PC-9 (cell line): ENCODE measurements around the gene VSIG4. TPM values are rescaled to one million over a fixed set of nuclear protein-coding genes. Genes with fewer than 3 reads are reported as not detected.

ENCODE experiments used
- BruUV-seq: library from RNA; stranded (reverse); fragments of 400-500 nt; replicated peaks from 2 replicates; lab custom pipeline; 2021; lab: Mats Ljungman, UMichigan
- CTCF ChIA-PET: fragments of 300-600 bp; sonication (Branson Sonifier 250); formaldehyde crosslinking; loops from one replicate; lab custom pipeline; 2022; ENCODE audit warnings: antibody characterized with exemption; lab: Charles Lee
- POLR2A ChIA-PET: fragments of 300-600 bp; sonication (Branson Sonifier 250); formaldehyde crosslinking; loops from one replicate; lab custom pipeline; 2022; ENCODE audit warnings: antibody characterized with exemption; ENCODE audit not compliant: unreplicated experiment; lab: Charles Lee
- DNase-seq, 2 experiments: peaks; one replicate each; pipeline versions ENCODE4 v3.0.0 to v3.0.0-alpha.2; 2015 to 2022; ENCODE audit warnings: mixed read lengths in 1 of 2
- H2AFZ ChIP-seq: fragments of 200-600 bp; sonication (generic); 2 replicates; pipeline ENCODE4 v1.8.1; 2017; ENCODE audit warnings: antibody characterized with exemption
- H3F3A ChIP-seq: fragments of 200-600 bp; sonication (generic); 2 replicates; pipeline ENCODE4 v1.8.1; 2017; ENCODE audit warnings: antibody characterized with exemption, mild to moderate bottlenecking, low read depth; ENCODE audit not compliant: insufficient read depth
- H3K27ac ChIP-seq: fragments of 200-600 bp; sonication (generic); 2 replicates; pipeline ENCODE4 v1.6.1; 2016; ENCODE audit warnings: mixed run types
- H3K27me3 ChIP-seq: fragments of 200-600 bp; sonication (generic); 2 replicates; pipeline ENCODE4 v1.6.1; 2016; ENCODE audit warnings: low read depth, mixed run types; ENCODE audit not compliant: insufficient read depth
- H3K36me3 ChIP-seq: fragments of 200-600 bp; sonication (generic); 2 replicates; pipeline ENCODE4 v1.6.1; 2016; ENCODE audit warnings: low read depth, mixed run types
- H3K4me1 ChIP-seq: fragments of 200-600 bp; sonication (generic); replicated peaks from 2 replicates; pipeline ENCODE4 v1.6.1; 2016; ENCODE audit warnings: mixed run types; ENCODE audit not compliant: insufficient read depth
- H3K4me2 ChIP-seq: fragments of 200-600 bp; sonication (generic); 2 replicates; pipeline ENCODE4 v1.6.1; 2017; ENCODE audit warnings: mixed run types
- H3K4me3 ChIP-seq: fragments of 200-600 bp; sonication (generic); 2 replicates; pipeline ENCODE4 v1.6.1; 2016; ENCODE audit warnings: mixed run types
- H3K79me2 ChIP-seq: fragments of 200-600 bp; sonication (generic); 2 replicates; pipeline ENCODE4 v1.6.1; 2017; ENCODE audit warnings: low read depth, mixed run types
- H3K9me2 ChIP-seq: fragments of 200-600 bp; sonication (generic); 2 replicates; pipeline ENCODE4 v1.8.1; 2017; ENCODE audit warnings: mild to moderate bottlenecking; ENCODE audit not compliant: insufficient read depth
- H3K9me3 ChIP-seq: fragments of 200-600 bp; sonication (generic); 2 replicates; pipeline ENCODE4 v1.8.1; 2016; ENCODE audit warnings: low read depth; ENCODE audit not compliant: insufficient read depth
- H4K20me1 ChIP-seq: fragments of 200-600 bp; sonication (generic); 2 replicates; pipeline ENCODE4 v1.8.1; 2017; ENCODE audit not compliant: insufficient read depth
- EZH2 ChIP-seq: fragments of 200-600 bp; sonication (generic); IDR thresholded peaks from 2 replicates; pipeline ENCODE4 v1.8.0; 2017; ENCODE audit warnings: antibody characterized with exemption, low read depth
- intact Hi-C: fragments of 100-400 bp; cut with micrococcal nuclease; formaldehyde crosslinking; loops from one replicate; pipeline ENCODE4 v1.10.0; 2022; ENCODE audit not compliant: unreplicated experiment
- total RNA-seq: library from RNA; stranded (reverse); gene quantifications from 2 replicates; pipeline ENCODE4 v1.2.3, GENCODE V29; 2021
- TF ChIP-seq, protein P1 (sequence below): fragments of 200-600 bp; sonication (generic); conservative IDR thresholded peaks from 2 replicates; pipeline ENCODE4 v1.6.1; 2017; ENCODE audit warnings: mixed run types, antibody characterized with exemption, mild to moderate bottlenecking, moderate library complexity

The VSIG4 gene
- total RNA-seq, 1 experiment from 2014 or later = not detected

DNA sequence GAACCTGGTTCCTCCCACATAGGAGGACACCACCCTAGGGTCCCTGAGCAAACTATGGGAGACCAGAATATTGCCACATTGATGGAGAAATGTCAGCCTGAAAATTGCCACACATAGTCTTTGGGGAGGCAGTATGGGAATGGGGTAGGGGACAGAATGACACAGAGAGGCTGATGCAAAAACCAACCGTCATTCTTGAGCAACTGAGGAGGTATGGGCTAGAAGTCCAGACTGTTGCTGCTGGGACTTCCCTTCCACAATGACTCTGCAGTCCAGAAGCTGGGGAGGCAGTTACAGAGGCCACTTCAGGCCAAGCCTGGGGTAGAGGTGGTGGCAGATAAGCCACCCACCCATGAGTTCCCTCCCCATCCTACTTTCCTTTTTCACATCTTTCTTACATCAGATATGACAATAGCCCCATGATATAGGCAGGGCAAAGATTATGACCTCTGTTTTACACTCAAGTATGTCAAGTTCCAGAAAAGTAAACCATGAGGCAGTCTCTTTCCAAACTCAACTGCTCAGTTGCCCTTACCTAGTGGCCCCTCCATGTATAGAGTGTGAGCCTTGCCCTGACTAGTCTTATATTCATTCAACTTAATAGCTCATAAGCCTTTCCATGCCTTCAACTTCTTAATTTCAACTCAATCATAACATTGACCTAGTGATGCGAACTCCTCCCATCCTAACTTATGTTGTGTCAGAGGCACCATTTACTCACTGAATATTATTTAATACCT, 41.7 kb downstream of the VSIG4 start:
- intact Hi-C loops = no loop called here
- Histone ChIP-seq H3K27me3 (no peaks in the 10 kb centered on the region), H3F3A (no peaks in the 10 kb centered on the region), H3K4me1 (no peaks in the 10 kb centered on the region), H3K9me3 (no peaks in the 10 kb centered on the region), H3K27ac (no peak overlapping the region), H2AFZ (no peak overlapping the region), H3K9me2 (no peaks in the 10 kb centered on the region), H3K4me3 (no peak overlapping the region), H3K4me2 (no peak overlapping the region), H3K79me2 (no peaks in the 10 kb centered on the region), H4K20me1 (no peaks in the 10 kb centered on the region), H3K36me3 (no peaks in the 10 kb centered on the region)
- TF ChIP-seq EZH2 = no peak
- TF ChIP-seq, protein P1, sequence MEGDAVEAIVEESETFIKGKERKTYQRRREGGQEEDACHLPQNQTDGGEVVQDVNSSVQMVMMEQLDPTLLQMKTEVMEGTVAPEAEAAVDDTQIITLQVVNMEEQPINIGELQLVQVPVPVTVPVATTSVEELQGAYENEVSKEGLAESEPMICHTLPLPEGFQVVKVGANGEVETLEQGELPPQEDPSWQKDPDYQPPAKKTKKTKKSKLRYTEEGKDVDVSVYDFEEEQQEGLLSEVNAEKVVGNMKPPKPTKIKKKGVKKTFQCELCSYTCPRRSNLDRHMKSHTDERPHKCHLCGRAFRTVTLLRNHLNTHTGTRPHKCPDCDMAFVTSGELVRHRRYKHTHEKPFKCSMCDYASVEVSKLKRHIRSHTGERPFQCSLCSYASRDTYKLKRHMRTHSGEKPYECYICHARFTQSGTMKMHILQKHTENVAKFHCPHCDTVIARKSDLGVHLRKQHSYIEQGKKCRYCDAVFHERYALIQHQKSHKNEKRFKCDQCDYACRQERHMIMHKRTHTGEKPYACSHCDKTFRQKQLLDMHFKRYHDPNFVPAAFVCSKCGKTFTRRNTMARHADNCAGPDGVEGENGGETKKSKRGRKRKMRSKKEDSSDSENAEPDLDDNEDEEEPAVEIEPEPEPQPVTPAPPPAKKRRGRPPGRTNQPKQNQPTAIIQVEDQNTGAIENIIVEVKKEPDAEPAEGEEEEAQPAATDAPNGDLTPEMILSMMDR = no peak
- ChIA-PET CTCF (no interaction called here), POLR2A (no interaction called here)
- DNase-seq = no peak
- no TSS peak for BruUV-seq

DNA sequence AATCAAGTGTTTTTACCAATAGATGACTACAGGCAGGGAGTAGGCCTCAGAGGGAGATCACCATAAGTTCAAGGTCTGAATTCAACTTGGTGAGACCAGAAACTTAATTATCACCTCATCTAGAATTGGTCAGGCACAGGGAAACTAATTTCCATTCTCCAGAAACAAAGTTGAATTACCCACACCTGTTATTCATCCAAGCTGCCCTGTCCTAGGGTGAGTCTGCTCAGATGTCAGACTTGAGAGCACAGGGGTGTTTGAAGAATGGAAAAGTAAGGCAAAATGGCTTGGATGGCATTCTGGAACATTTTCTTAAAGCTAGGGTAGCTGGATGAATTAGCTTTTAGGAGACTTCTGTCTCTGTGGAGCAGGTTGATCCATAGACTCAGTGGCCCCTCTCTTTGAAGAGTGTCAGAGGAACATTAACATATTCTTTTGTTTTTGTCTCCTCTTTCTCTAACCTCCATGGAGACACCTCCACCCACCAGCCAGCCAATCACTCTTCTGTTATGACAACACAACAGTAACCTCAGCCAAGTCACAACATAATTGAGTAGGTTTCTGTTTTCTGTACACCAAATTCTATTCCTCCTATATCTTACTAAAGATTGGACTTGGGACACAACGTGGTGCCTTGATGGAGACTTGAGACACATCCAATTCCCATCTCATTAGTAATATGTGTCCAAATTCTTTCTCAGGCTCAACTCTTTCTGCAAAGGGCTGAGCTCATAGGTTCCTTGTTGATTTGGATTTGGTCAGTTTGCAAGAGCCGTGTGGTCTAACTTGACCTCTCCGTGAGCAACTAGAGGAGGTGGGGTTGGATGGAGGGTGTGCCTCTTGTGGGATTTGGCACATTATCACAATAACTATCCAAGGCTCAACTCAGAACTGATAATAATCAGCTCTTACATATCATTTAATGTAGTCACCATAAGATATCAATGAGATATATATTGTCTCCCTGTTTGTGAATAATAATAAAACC, 45.1 kb downstream of the VSIG4 start:
- H3K27ac ChIP-seq = no peak overlapping the region
- H3K9me2 ChIP-seq = no peaks in the 10 kb centered on the region
- no TSS peak for BruUV-seq
- intact Hi-C loops = no loop called here
- H3K79me2 ChIP-seq = no peaks in the 10 kb centered on the region
- DNase-seq = no peak
- no peak for TF ChIP-seq EZH2
- TF ChIP-seq, protein P1 = no peak
- H2AFZ ChIP-seq = no peak overlapping the region
- no peaks in the 10 kb centered on the region for H3K9me3 ChIP-seq
- no peaks in the 10 kb centered on the region for H3K27me3 ChIP-seq
- H3K4me3 ChIP-seq = no peak overlapping the region
- ChIA-PET CTCF (interaction anchor here (0.6 kb wide), 1 partner anchor 46 kb away, joined by 4 read pairs; no protein-coding TSS in a partner anchor), POLR2A (no interaction called here)
- H3K4me2 ChIP-seq = no peak overlapping the region
- no peaks in the 10 kb centered on the region for H4K20me1 ChIP-seq
- no peaks in the 10 kb centered on the region for H3F3A ChIP-seq
- no peaks in the 10 kb centered on the region for H3K4me1 ChIP-seq
- no peaks in the 10 kb centered on the region for H3K36me3 ChIP-seq

DNA sequence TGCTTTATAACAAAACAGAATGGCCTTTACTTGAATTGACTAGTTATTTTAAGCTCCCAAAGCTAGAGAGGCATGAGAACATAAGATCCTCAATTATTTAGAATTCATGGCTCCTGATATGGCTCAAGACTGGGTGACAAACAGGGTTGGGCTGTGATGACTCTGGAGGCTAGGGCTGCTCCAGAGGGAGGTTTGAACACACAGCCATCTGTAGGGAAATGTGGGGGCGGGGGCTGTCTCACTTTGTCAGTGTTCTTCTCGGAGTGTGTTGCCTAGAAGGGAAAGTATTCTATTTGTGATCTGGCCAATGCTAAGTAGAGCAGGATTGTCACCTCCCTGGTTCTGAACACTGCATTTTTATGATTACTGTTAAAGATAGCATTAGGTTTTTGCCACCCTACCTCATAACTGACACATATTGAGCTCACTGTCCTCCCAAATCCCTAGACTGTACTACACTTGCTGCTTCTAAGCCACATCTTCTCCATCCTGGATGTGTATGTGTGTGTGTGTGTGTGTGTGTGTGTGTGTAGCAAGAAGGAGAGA, 45.9 kb downstream of the VSIG4 start:
- Histone ChIP-seq H3K79me2 (no peaks in the 10 kb centered on the region), H4K20me1 (no peaks in the 10 kb centered on the region), H3F3A (no peaks in the 10 kb centered on the region), H3K27ac (no peak overlapping the region), H3K27me3 (no peaks in the 10 kb centered on the region), H3K4me1 (no peaks in the 10 kb centered on the region), H3K9me3 (no peaks in the 10 kb centered on the region), H3K4me2 (no peak overlapping the region), H2AFZ (no peak overlapping the region), H3K4me3 (no peak overlapping the region), H3K36me3 (no peaks in the 10 kb centered on the region), H3K9me2 (no peaks in the 10 kb centered on the region)
- no TSS peak for BruUV-seq
- ChIA-PET CTCF (no interaction called here), POLR2A (no interaction called here)
- no peak for DNase-seq
- no peak for TF ChIP-seq EZH2
- TF ChIP-seq, protein P1 = no peak
- intact Hi-C loops = no loop called here
